SH-SY5Y (cell line): ENCODE results near the gene SPATA33.

Experiments
- GATA2 ChIP-seq: IDR thresholded peaks from 2 replicates; pipeline ENCODE4 v1.6.1; 2011; ENCODE audit warnings: mild to moderate bottlenecking, low read depth, low read length
- GATA3 ChIP-seq: IDR thresholded peaks from 2 replicates; pipeline ENCODE4 v1.6.1; 2011; ENCODE audit warnings: low read depth, mild to moderate bottlenecking, low read length, moderate library complexity

- TF ChIP-seq GATA3: no peak
- no peak for TF ChIP-seq GATA2
Measured at GRCh38 chr16:89685916-89686315, 28.3 kb downstream of the SPATA33 start.
